ENCODE data around the gene NDUFS4.

DNA sequence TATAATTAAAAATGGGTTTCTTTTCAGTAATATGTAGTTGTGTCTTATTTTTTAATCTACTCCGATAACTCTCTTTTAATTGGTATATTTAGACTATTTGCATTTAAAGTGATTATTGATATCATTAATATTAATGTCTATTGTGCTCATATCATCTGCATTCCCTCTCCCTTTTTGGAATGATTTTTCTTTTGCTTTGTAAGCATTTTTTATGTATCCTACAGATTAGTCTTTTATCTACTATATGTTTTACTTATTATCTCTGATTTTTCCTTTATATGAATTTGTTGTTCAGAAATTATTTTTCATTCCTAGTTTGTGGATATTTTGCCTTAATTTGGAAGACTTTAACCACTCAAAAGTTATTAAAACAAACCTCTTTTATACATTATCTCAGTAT lies 34.0 kb downstream of the NDUFS4 start:
- TF ChIP-seq, protein P1, sequence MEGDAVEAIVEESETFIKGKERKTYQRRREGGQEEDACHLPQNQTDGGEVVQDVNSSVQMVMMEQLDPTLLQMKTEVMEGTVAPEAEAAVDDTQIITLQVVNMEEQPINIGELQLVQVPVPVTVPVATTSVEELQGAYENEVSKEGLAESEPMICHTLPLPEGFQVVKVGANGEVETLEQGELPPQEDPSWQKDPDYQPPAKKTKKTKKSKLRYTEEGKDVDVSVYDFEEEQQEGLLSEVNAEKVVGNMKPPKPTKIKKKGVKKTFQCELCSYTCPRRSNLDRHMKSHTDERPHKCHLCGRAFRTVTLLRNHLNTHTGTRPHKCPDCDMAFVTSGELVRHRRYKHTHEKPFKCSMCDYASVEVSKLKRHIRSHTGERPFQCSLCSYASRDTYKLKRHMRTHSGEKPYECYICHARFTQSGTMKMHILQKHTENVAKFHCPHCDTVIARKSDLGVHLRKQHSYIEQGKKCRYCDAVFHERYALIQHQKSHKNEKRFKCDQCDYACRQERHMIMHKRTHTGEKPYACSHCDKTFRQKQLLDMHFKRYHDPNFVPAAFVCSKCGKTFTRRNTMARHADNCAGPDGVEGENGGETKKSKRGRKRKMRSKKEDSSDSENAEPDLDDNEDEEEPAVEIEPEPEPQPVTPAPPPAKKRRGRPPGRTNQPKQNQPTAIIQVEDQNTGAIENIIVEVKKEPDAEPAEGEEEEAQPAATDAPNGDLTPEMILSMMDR (IDR thresholded peaks at IDR 0.05; ENCODE audit: low read depth, low read length) = no peak
- no peak for TF ChIP-seq EZH2phosphoT487 (IDR thresholded peaks at IDR 0.05; ENCODE audit: low read depth)

All from OCI-LY3 (cell line).